GM12878 (cell line): ENCODE measurements around the gene KCNQ1OT1.

Experiments
- PML ChIP-seq: IDR thresholded peaks from 2 replicates; pipeline ENCODE4 v1.6.1; 2012; ENCODE audit warnings: low read length, inconsistent platforms
- POLR2A ChIP-seq: IDR thresholded peaks from 2 replicates; pipeline ENCODE4 v1.6.1; 2011; ENCODE audit warnings: low read depth, mild to moderate bottlenecking, low read length
- SMARCA5 ChIP-seq: fragments of 450-650 bp; IDR thresholded peaks from 2 replicates; pipeline ENCODE4 v1.6.1; 2017; ENCODE audit warnings: mild to moderate bottlenecking

- no peak for TF ChIP-seq POLR2A
- no peak for TF ChIP-seq SMARCA5
- no peak for TF ChIP-seq PML
Measured at GRCh38 chr11:2704896-2705606, 5.3 kb upstream of the KCNQ1OT1 start.
